ENCODE measurements around the gene DNAJC25. TPM values are rescaled to one million over a fixed set of nuclear protein-coding genes. Genes with fewer than 3 reads are reported as not detected.

The DNAJC25 gene
- total RNA-seq, 1 donor, result 8.3 TPM

- Histone ChIP-seq H2AFZ (ENCODE audit: low read length) (no peak overlapping the region), H3K27me3 (ENCODE audit: insufficient read depth, low read length) (no peaks in the 10 kb centered on the region), H3K4me3 (ENCODE audit: insufficient read depth, low read length) (no peak overlapping the region), H3K4me2 (ENCODE audit: insufficient read depth, low read length) (no peak overlapping the region), H3K9me3 (ENCODE audit: low read depth, low read length) (no peaks in the 10 kb centered on the region), H4K20me1 (ENCODE audit: insufficient read depth, low read length) (no peaks in the 10 kb centered on the region), H3K79me2 (ENCODE audit: insufficient read depth, low read length) (no peaks in the 10 kb centered on the region), H3K4me1 (ENCODE audit: insufficient read depth, low read length) (no peaks in the 10 kb centered on the region), H3K36me3 (ENCODE audit: insufficient read depth, low read length) (no peaks in the 10 kb centered on the region), H3K27ac (ENCODE audit: low read depth, low read length) (no peak overlapping the region)
- TF ChIP-seq CTCF (IDR thresholded peaks at IDR 0.05; ENCODE audit: extremely low read depth, low read depth, low read length), result no peak
- DNase-seq (ENCODE audit: insufficient read length, low spot score, missing footprints), result no peak
These were observed 43.2 kb downstream of the DNAJC25 start for GRCh38 chr9:111674319-111674718.

DNA sequence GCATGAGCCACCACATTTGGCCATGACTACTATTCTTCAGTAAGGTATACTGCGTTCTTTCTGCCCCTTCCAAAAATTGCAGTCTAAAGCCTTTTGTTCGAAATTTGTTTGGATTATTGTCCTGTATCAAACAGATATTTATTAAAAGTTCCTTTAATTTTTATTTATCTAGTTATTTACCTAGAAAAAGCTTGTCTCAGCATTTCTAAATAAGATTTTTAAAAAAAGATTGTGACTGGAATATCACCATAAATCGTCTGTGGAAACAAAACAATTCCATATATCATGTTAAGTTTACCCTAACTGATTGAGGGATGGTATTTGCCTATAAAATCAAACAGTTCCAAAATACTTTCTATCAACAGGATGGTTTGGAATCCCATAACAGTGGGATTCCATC is 45.0 kb downstream of the DNAJC25 start:
- Histone ChIP-seq H3K4me3 (ENCODE audit: insufficient read depth, low read length) (no peak overlapping the region), H3K79me2 (ENCODE audit: insufficient read depth, low read length) (no peaks in the 10 kb centered on the region), H3K27ac (ENCODE audit: low read depth, low read length) (no peak overlapping the region), H3K4me2 (ENCODE audit: insufficient read depth, low read length) (no peak overlapping the region), H4K20me1 (ENCODE audit: insufficient read depth, low read length) (no peaks in the 10 kb centered on the region), H3K27me3 (ENCODE audit: insufficient read depth, low read length) (no peaks in the 10 kb centered on the region), H3K4me1 (ENCODE audit: insufficient read depth, low read length) (no peaks in the 10 kb centered on the region), H3K36me3 (ENCODE audit: insufficient read depth, low read length) (no peaks in the 10 kb centered on the region), H2AFZ (ENCODE audit: low read length) (no peak overlapping the region), H3K9me3 (ENCODE audit: low read depth, low read length) (no peaks in the 10 kb centered on the region)
- no peak for TF ChIP-seq CTCF (IDR thresholded peaks at IDR 0.05; ENCODE audit: extremely low read depth, low read depth, low read length)
- DNase-seq (ENCODE audit: insufficient read length, low spot score, missing footprints), result no peak

GRCh38 chr9:111678293-111678692 is 47.2 kb downstream of the DNAJC25 start:
- Histone ChIP-seq H3K27ac (ENCODE audit: low read depth, low read length) (no peak overlapping the region), H3K9me3 (ENCODE audit: low read depth, low read length) (no peaks in the 10 kb centered on the region), H3K79me2 (ENCODE audit: insufficient read depth, low read length) (no peaks in the 10 kb centered on the region), H3K36me3 (ENCODE audit: insufficient read depth, low read length) (no peaks in the 10 kb centered on the region), H3K4me1 (ENCODE audit: insufficient read depth, low read length) (no peaks in the 10 kb centered on the region), H4K20me1 (ENCODE audit: insufficient read depth, low read length) (no peaks in the 10 kb centered on the region), H3K4me3 (ENCODE audit: insufficient read depth, low read length) (no peak overlapping the region), H3K27me3 (ENCODE audit: insufficient read depth, low read length) (no peaks in the 10 kb centered on the region), H3K4me2 (ENCODE audit: insufficient read depth, low read length) (no peak overlapping the region), H2AFZ (ENCODE audit: low read length) (no peak overlapping the region)
- no peak for TF ChIP-seq CTCF (IDR thresholded peaks at IDR 0.05; ENCODE audit: extremely low read depth, low read depth, low read length)
- DNase-seq (ENCODE audit: insufficient read length, low spot score, missing footprints), result no peak

DNA sequence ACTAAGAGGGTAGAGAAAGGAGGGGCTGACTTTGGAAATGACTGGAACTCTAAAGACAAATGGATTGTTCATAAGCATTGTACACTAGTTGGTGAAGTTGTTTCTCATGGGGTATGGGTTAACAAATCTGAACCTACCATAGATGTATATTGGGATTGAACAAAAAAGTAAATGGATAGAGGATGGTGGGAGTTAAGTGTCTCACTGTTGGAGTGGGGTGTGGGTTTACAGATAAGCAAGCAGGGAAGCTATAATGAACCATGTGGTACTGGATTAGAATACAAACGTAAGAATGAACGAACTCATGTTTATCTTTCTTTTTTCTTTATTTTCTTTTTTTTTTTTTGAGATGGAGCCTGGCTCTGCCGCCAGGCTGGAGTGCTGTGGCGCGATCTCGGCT is 48.1 kb downstream of the DNAJC25 start:
- Histone ChIP-seq H3K4me3 (ENCODE audit: insufficient read depth, low read length) (no peak overlapping the region), H3K27ac (ENCODE audit: low read depth, low read length) (no peak overlapping the region), H2AFZ (ENCODE audit: low read length) (no peak overlapping the region), H3K36me3 (ENCODE audit: insufficient read depth, low read length) (no peaks in the 10 kb centered on the region), H3K27me3 (ENCODE audit: insufficient read depth, low read length) (no peaks in the 10 kb centered on the region), H4K20me1 (ENCODE audit: insufficient read depth, low read length) (no peaks in the 10 kb centered on the region), H3K79me2 (ENCODE audit: insufficient read depth, low read length) (no peaks in the 10 kb centered on the region), H3K4me2 (ENCODE audit: insufficient read depth, low read length) (no peak overlapping the region), H3K4me1 (ENCODE audit: insufficient read depth, low read length) (no peaks in the 10 kb centered on the region), H3K9me3 (ENCODE audit: low read depth, low read length) (no peaks in the 10 kb centered on the region)
- TF ChIP-seq CTCF (IDR thresholded peaks at IDR 0.05; ENCODE audit: extremely low read depth, low read depth, low read length), result no peak
- DNase-seq (ENCODE audit: insufficient read length, low spot score, missing footprints), result no peak
